HCT116 (cell line): ENCODE data around the gene CCNG1. TPM values are rescaled to one million over a fixed set of nuclear protein-coding genes. Genes with fewer than 3 reads are reported as not detected.

ENCODE experiments used
- ATAC-seq: fragments of 200-7000 bp; cut with Tn5 transposase; 2 replicates; pipeline ENCODE4 v1.9.1; 2020; ENCODE audit warnings: mild to moderate bottlenecking, moderate library complexity
- BruUV-seq: library from RNA; stranded (reverse); fragments of 400-500 nt; replicated peaks from 2 replicates; lab custom pipeline; 2021; lab: Mats Ljungman, UMichigan
- CTCF ChIA-PET: fragments of 300-600 bp; sonication (Branson Sonifier 250); formaldehyde crosslinking; loops from one replicate; lab custom pipeline; 2021; ENCODE audit warnings: antibody characterized with exemption; lab: Charles Lee
- POLR2A ChIA-PET: fragments of 300-600, 350-600 bp; sonication (Branson Sonifier 250); formaldehyde crosslinking; loops from one replicate; lab custom pipeline; 2021; ENCODE audit warnings: antibody characterized with exemption; lab: Charles Lee
- RAD21 ChIA-PET, 2 experiments: fragments of 300-600 bp; sonication (Branson Sonifier 250); formaldehyde crosslinking; loops; one replicate each; lab custom pipeline; 2023; ENCODE audit warnings: low total read pairs in 2 of 2; ENCODE audit not compliant: uncharacterized antibody in 2 of 2, unreplicated experiment in 2 of 2, low non-redundant PET in 1 of 2; lab: Charles Lee
- DNase-seq: peaks from one replicate; pipeline ENCODE4 v3.0.0-alpha.2; 2010; ENCODE audit warnings: low read depth, low spot score
- H2AFZ ChIP-seq: fragments of 200-600 bp; shearing (Covaris generic), sonication (generic); 2 replicates; pipeline ENCODE4 v1.6.1; 2017; ENCODE audit warnings: low read depth, mixed run types, mixed read lengths, antibody characterized with exemption, low read length; ENCODE audit not compliant: poor library complexity, severe bottlenecking
- H3K27ac ChIP-seq: 2 replicates; pipeline ENCODE4 v1.5.1; 2012; ENCODE audit warnings: low read depth, low read length
- H3K27me3 ChIP-seq: fragments of 200-600 bp; sonication (generic); 2 replicates; pipeline ENCODE4 v1.6.1; 2016; ENCODE audit warnings: mixed run types, low read length, mixed read lengths; ENCODE audit not compliant: insufficient read depth
- H3K36me3 ChIP-seq, 2 experiments: fragments of 200-500 bp in 1 of 2; fragments of 200-600 bp in 1 of 2; sonication (Bioruptor generic) in 1 of 2; sonication (generic) in 1 of 2; 2 replicates each; pipeline versions ENCODE4 v1.5.1 to v1.6.1; 2014 to 2016; ENCODE audit warnings: low read length in 2 of 2, inconsistent platforms in 1 of 2, mixed read lengths in 1 of 2, mixed run types in 1 of 2; ENCODE audit not compliant: insufficient read depth in 2 of 2, control insufficient read depth in 1 of 2
- H3K4me1 ChIP-seq, 2 experiments: fragments of 200-600 bp in 1 of 2; sonication (generic) in 1 of 2; 2 replicates each; pipeline versions ENCODE4 v1.5.1 to v1.6.1; 2012 to 2017; ENCODE audit warnings: low read length in 2 of 2, inconsistent platforms in 1 of 2, mild to moderate bottlenecking in 1 of 2, mixed read lengths in 1 of 2, mixed run types in 1 of 2, moderate library complexity in 1 of 2; ENCODE audit not compliant: insufficient read depth in 2 of 2, control insufficient read depth in 1 of 2
- H3K4me2 ChIP-seq: fragments of 200-600 bp; sonication (generic); 2 replicates; pipeline ENCODE4 v1.6.1; 2017; ENCODE audit warnings: mixed run types, low read length, mixed read lengths
- H3K4me3 ChIP-seq, 2 experiments: fragments of 200-600 bp in 1 of 2; sonication (generic) in 1 of 2; replicated peaks in 1 of 2; 2 replicates each; pipeline ENCODE4 v1.5.1; 2011 to 2016; ENCODE audit warnings: low read length in 2 of 2, control low read depth in 1 of 2, low read depth in 1 of 2, mild to moderate bottlenecking in 1 of 2, mixed read lengths in 1 of 2, mixed run types in 1 of 2
- H3K79me2 ChIP-seq: fragments of 200-600 bp; sonication (generic); 2 replicates; pipeline ENCODE4 v1.6.1; 2017; ENCODE audit warnings: mild to moderate bottlenecking, mixed run types, low read length, moderate library complexity, mixed read lengths; ENCODE audit not compliant: insufficient read depth
- H3K9ac ChIP-seq: fragments of 200-600 bp; sonication (generic); 2 replicates; pipeline ENCODE4 v1.6.1; 2016; ENCODE audit warnings: low read length, mixed read lengths
- H3K9me2 ChIP-seq: fragments of 200-600 bp; sonication (generic), shearing (Covaris generic); 2 replicates; pipeline ENCODE4 v1.6.1; 2017; ENCODE audit warnings: mixed run types, mild to moderate bottlenecking, moderate library complexity; ENCODE audit not compliant: insufficient read depth
- H3K9me3 ChIP-seq, 2 experiments: fragments of 200-500 bp in 1 of 2; fragments of 200-600 bp in 1 of 2; sonication (Bioruptor generic) in 1 of 2; sonication (generic) in 1 of 2; 2 replicates each; pipeline ENCODE4 v1.6.1; 2014 to 2017; ENCODE audit warnings: low read length in 2 of 2, mixed read lengths in 2 of 2, inconsistent platforms in 1 of 2, low read depth in 1 of 2, mild to moderate bottlenecking in 1 of 2, mixed run types in 1 of 2, moderate library complexity in 1 of 2; ENCODE audit not compliant: control insufficient read depth in 1 of 2, insufficient read depth in 1 of 2
- H4K20me1 ChIP-seq: fragments of 200-600 bp; sonication (generic), shearing (Covaris generic); 2 replicates; pipeline ENCODE4 v1.6.1; 2017; ENCODE audit warnings: mixed run types, mild to moderate bottlenecking, moderate library complexity; ENCODE audit not compliant: insufficient read depth
- ELF1 ChIP-seq: IDR thresholded peaks from 2 replicates; pipeline ENCODE4 v1.6.1; 2012; ENCODE audit warnings: low read depth, borderline replicate concordance
- POLR2A ChIP-seq: IDR thresholded peaks from 2 replicates; pipeline ENCODE4 v1.7.0; 2011; ENCODE audit warnings: borderline replicate concordance; ENCODE audit not compliant: insufficient read depth, insufficient read length; ENCODE audit errors: extremely low read depth
- POLR2AphosphoS5 ChIP-seq: IDR thresholded peaks from 2 replicates; pipeline ENCODE4 v1.6.1; 2011; ENCODE audit warnings: mild to moderate bottlenecking, low read depth, low read length, moderate library complexity
- REST ChIP-seq: IDR thresholded peaks from 2 replicates; pipeline ENCODE4 v1.6.1; 2012; ENCODE audit warnings: low read depth
- SIN3A ChIP-seq: IDR thresholded peaks from 2 replicates; pipeline ENCODE4 v1.6.1; 2012; ENCODE audit warnings: low read depth
- intact Hi-C: fragments of 100-400 bp; cut with micrococcal nuclease; formaldehyde crosslinking; loops from 2 replicates; pipeline ENCODE4 v1.10.0; 2022
- total RNA-seq: library from RNA; stranded (reverse); gene quantifications from one replicate; pipeline ENCODE4 v1.2.1, GENCODE V29; 2021; ENCODE audit not compliant: unreplicated experiment

CCNG1 gene
- total RNA-seq, 1 experiment from 2014 or later, result 176 TPM

GRCh38 chr5:163478126-163478981, 41.0 kb downstream of the CCNG1 start:
- CTCF ChIA-PET, result interaction anchor here (0.9 kb wide), 1 partner anchor 10 kb away, joined by 3 read pairs; no protein-coding TSS in a partner anchor
- TF ChIP-seq REST (no peak), POLR2A (no peak), SIN3A (no peak), ELF1 (no peak), POLR2AphosphoS5 (no peak)
- H3K36me3 ChIP-seq, result peaks cover 41 to 65% of the 10 kb centered on the region in 2 experiments
- intact Hi-C loops, result no loop called here
- H3K9me3 ChIP-seq, result no peaks in the 10 kb centered on the region
- no peak for DNase-seq
- H3K9me2 ChIP-seq, result no peaks in the 10 kb centered on the region
- H3K27ac ChIP-seq, result no peak overlapping the region
- no peaks in the 10 kb centered on the region for H3K4me1 ChIP-seq
- POLR2A ChIA-PET, result interaction anchor here (0.6 kb wide), 1 partner anchor 40 kb away, joined by 5 read pairs; no protein-coding TSS in a partner anchor
- no peak overlapping the region for H3K4me2 ChIP-seq
- H2AFZ ChIP-seq, result no peak overlapping the region
- no TSS peak for BruUV-seq
- no peaks in the 10 kb centered on the region for H4K20me1 ChIP-seq
- no peak overlapping the region for H3K4me3 ChIP-seq
- RAD21 ChIA-PET, result no interaction called here
- no peaks in the 10 kb centered on the region for H3K79me2 ChIP-seq
- H3K9ac ChIP-seq, result no peak overlapping the region
- H3K27me3 ChIP-seq, result no peaks in the 10 kb centered on the region
- no peak for ATAC-seq
